GM18520 (cell line): ENCODE data around the gene TTBK2.

Experiments used
- ATAC-seq: cut with Tn5 transposase; IDR thresholded peaks from one replicate; pipeline ENCODE4 v1.9.1; 2021; ENCODE audit not compliant: unreplicated experiment

The TTBK2 gene

GRCh38 chr15:42836251-42836650 is 84.3 kb downstream of the TTBK2 start:
- no peak for ATAC-seq

DNA sequence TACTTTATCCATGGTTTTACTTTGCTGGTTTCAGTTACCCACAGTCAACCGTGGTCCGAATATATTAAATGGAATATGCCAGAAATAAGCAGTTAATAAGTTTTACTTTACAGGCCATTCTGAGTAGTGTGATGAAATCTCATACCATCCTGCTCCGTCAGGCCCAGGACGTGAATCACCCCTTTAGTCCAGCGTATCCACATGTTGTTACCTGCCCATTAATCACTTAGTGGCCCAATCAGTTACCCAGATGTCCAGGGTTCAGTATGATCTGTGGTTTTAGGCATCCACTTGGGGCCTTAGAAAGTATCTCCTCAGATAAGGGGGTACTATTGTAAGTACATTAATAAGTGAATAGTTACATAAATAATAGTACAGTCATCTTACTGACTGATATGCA is 88.0 kb downstream of the TTBK2 start:
- ATAC-seq = no peak

DNA sequence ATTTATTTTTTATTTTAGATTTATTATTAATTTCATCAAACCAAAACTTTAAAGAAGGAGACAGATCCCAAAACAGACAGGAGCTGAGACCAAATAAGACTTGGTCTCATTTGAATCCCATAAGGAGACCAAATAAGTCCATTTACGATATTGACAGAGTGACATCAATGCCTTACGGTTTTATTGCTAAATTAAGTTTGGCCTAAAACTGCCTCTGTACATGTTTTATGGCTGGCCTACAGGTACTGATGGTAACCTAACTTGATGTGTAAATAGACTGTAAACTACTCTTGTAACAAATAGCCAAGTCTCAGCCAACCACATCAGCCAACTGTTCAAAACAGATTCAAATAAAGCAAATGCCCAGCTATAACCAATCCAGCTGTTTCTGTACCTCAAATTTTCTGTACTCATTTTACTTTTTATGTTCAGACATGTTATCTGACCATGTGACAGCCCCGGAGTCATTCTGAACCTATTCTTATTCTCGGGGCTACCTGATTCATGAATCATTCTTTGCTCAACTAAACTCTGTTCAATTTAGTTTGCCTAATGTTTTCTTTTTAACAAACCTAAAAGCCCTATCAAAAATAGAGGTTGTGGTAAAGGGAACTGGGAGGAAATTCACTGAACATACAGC is 94.2 kb downstream of the TTBK2 start:
- ATAC-seq = no peak

DNA sequence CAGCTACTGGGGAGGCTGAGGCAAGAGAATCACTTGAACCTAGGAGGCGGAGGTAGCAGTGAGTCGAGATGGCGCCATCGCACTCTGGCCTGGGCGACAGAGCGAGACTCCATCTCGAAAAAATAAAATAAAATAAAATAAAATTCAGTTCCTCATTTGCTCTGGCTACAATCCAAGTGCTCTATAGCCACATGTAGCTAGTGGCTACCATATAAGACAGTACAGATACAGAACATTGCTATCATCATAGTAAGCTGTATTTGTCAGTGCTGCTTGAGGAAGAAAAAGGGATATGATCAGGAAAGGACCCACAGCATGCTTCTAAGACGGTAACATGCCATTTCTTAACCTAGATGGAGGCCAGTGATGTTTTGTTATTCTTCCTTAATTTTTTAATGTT is 95.0 kb downstream of the TTBK2 start:
- no peak for ATAC-seq

- no peak for ATAC-seq
Measured at GRCh38 chr15:42820811-42821210, 99.8 kb downstream of the TTBK2 start.

GRCh38 chr15:42819786-42820185 is 100.8 kb downstream of the TTBK2 start:
- no peak for ATAC-seq

DNA sequence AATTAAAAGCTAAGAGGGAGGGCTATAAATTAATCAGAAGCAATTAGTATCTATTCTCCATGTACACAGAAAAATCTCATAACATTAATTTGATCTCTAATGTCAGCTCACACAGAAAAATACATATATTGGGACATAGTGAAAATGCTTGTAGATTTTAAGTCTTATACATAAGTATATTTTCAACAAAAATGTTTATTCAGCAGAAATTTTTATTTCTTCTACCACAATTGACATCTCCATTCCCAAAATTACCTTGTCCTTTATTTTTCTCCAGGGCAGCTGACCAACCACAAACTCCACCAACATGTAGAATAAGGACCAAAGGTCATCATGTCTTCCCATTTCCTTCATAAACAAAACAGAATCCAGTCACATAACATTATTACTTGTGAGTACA is 109.1 kb downstream of the TTBK2 start:
- ATAC-seq = no peak

DNA sequence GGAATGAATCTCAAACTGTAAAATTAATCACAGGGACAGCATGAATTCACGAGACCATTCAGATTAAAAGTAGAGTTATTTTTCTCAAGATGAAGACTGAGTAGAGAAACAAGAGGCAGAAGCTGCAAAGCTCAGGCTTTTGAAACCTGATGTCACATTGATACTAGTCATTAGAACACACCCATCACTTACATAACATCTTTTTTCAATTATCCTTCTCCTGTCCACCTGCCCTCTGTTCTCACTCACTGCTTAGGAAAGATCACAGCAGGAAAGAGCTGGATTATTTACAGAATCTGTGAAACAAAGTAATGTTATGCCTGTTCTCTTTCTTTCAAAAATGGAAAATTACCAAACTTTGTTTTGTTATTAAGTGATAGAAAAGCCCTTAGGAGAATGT is 111.7 kb downstream of the TTBK2 start:
- ATAC-seq = no peak

DNA sequence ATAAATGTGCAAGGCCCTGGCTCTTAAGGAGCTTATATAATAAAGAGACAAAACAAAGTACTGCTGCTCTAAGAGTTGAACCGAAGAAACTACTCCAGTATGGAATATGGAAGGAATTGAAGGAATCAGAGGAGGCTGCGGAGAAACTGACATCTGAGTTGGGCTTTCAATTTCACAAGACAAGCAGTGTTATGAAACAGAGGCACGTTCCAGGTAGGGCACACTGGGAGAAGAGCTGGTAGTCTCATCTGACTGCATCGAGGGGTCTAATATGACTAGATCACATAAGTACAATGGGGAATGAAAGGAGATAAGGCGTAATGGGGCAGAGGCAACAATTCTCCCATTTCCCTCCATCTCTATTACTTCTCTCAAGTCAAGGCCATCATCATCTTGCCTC is 115.3 kb downstream of the TTBK2 start:
- ATAC-seq = no peak

GRCh38 chr15:42804739-42805138 is 115.8 kb downstream of the TTBK2 start:
- ATAC-seq = no peak

DNA sequence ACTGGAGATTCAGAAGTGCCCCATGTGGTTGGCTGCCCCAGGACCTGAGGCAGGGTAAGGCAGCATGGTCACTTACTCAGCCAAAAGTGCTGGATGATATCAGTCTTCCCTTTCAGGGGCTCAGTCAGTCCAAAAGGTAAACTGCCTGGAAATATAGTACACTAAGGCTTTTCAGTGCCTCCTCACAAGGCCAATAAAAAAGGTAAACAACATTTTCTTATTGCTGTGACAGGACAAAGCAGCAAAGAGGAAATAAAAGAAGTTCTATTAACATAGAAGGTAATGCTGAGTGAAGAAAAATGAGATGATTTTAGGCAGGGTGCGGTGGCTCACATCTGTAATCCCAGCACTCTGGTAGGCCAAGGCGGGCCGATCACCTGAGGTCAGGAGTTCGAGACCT is 117.1 kb downstream of the TTBK2 start:
- no peak for ATAC-seq

- ATAC-seq = no peak
Measured at GRCh38 chr15:42802168-42802567, 118.4 kb downstream of the TTBK2 start.

GRCh38 chr15:42800731-42801474 is 119.7 kb downstream of the TTBK2 start:
- no peak for ATAC-seq

DNA sequence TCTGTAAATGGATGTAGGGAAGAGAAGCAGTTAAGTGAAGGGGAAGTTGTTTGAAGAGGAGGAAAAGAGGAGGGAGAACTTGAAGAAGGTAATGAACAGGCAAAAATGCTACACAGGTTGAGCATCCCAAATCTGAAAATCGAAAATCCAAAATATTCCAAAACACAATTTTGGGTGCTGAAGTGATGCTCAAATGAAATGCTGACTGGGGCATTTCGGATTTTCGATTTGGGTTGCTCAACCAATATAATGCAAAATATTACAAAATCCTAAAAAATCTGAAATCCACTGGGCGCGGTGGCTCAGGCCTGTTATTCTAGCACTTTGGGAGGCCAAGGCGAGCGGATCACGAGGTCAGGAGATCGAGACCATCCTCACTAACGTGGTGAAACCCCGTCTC is 121.8 kb downstream of the TTBK2 start:
- ATAC-seq = no peak

- ATAC-seq = no peak
Measured at GRCh38 chr15:42796955-42797782, 123.4 kb downstream of the TTBK2 start.

- no peak for ATAC-seq
Measured at GRCh38 chr15:42788725-42789124, 131.9 kb downstream of the TTBK2 start.

DNA sequence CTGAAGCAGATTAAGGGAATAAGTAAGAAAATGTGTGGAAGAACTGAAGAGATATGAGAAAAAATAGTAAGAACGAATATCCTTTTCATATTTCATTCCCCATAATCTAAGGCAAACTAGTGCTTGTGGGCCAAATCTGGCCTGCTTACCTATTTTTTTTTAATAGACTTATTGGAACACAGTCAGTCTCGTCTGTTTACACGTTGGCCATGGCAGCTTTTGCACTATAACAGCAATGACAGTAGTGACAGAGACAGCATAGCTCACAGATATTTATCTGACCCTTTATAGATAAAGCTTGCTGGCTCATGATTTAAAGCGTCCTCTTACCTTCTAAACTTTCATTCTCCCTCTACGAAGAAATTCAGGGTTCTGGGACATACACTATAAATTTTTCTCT is 133.6 kb downstream of the TTBK2 start:
- no peak for ATAC-seq

DNA sequence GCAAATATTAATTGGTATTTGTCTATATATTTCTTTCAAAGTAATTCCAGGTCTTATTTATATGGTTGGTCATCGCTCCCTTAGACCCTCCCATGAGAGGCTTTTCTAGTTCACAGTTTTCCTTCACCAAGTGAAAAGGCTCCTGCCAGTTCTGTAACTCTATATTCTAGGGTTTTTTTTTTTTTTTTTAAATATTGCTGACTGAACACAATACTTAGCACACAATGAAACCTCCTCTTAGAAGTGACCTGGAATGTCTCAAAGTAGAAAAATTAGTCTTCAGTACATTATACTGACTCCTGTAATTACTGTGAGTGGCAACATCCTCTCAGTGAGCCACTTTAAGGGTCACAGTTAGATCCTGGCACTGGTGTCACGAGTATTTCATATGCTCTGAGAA is 135.0 kb downstream of the TTBK2 start:
- no peak for ATAC-seq

- no peak for ATAC-seq
Measured at GRCh38 chr15:42784705-42785104, 135.9 kb downstream of the TTBK2 start.

- ATAC-seq = no peak
Measured at GRCh38 chr15:42782716-42783115, 137.9 kb downstream of the TTBK2 start.

- ATAC-seq = no peak
Measured at GRCh38 chr15:42775416-42775815, 145.2 kb downstream of the TTBK2 start.

- no peak for ATAC-seq
Measured at GRCh38 chr15:42772901-42773300, 147.7 kb downstream of the TTBK2 start.
